ENCODE data around the gene PLXDC1.

PLXDC1 gene

GRCh38 chr17:39174920-39175694 lies 23.7 kb upstream of the PLXDC1 start:
- H3K4me3 ChIP-seq (replicated peaks; ENCODE audit: insufficient read depth, low read length): peak overlapping the region; percentile 40
- peak; percentile 88 for TF ChIP-seq CTCF (IDR thresholded peaks at IDR 0.05; ENCODE audit: insufficient read depth, low read length)
- TF ChIP-seq POLR2AphosphoS5 (IDR thresholded peaks at IDR 0.05; ENCODE audit: low read depth): no peak
- no peak for TF ChIP-seq SPI1 (IDR thresholded peaks at IDR 0.05; ENCODE audit: borderline replicate concordance, low read depth)
- TF ChIP-seq GABPA (IDR thresholded peaks at IDR 0.05; ENCODE audit: low read depth): no peak
- TF ChIP-seq REST (IDR thresholded peaks at IDR 0.05; ENCODE audit: insufficient replicate concordance, low read depth): no peak
- peak overlapping the region; percentile 37 for H3K27ac ChIP-seq (replicated peaks)
- DNase-seq (ENCODE audit: low read depth in 1 of 2, low spot score in 1 of 2): peak; percentile 69 to 78
- H3K27me3 ChIP-seq (ENCODE audit: insufficient read depth, poor library complexity, severe bottlenecking): no peaks in the 10 kb centered on the region

- TF ChIP-seq GABPA (IDR thresholded peaks at IDR 0.05; ENCODE audit: low read depth): no peak
- no peak for TF ChIP-seq POLR2AphosphoS5 (IDR thresholded peaks at IDR 0.05; ENCODE audit: low read depth)
- no peak for TF ChIP-seq CTCF (IDR thresholded peaks at IDR 0.05; ENCODE audit: insufficient read depth, low read length)
- no peak for TF ChIP-seq REST (IDR thresholded peaks at IDR 0.05; ENCODE audit: insufficient replicate concordance, low read depth)
- no peak for TF ChIP-seq SPI1 (IDR thresholded peaks at IDR 0.05; ENCODE audit: borderline replicate concordance, low read depth)
- no peak overlapping the region for H3K27ac ChIP-seq (replicated peaks)
- H3K27me3 ChIP-seq (ENCODE audit: insufficient read depth, poor library complexity, severe bottlenecking): no peaks in the 10 kb centered on the region
- no peak for DNase-seq (ENCODE audit: low read depth in 1 of 2, low spot score in 1 of 2)
- no peak overlapping the region for H3K4me3 ChIP-seq (replicated peaks; ENCODE audit: insufficient read depth, low read length)
Observed at GRCh38 chr17:39173526-39174274, 22.3 kb upstream of the PLXDC1 start.

- no peak overlapping the region for H3K4me3 ChIP-seq (replicated peaks; ENCODE audit: insufficient read depth, low read length)
- DNase-seq (ENCODE audit: low read depth in 1 of 2, low spot score in 1 of 2): no peak
- TF ChIP-seq SPI1 (IDR thresholded peaks at IDR 0.05; ENCODE audit: borderline replicate concordance, low read depth) (no peak), REST (IDR thresholded peaks at IDR 0.05; ENCODE audit: insufficient replicate concordance, low read depth) (no peak), POLR2AphosphoS5 (IDR thresholded peaks at IDR 0.05; ENCODE audit: low read depth) (no peak), GABPA (IDR thresholded peaks at IDR 0.05; ENCODE audit: low read depth) (no peak)
- no peaks in the 10 kb centered on the region for H3K27me3 ChIP-seq (ENCODE audit: insufficient read depth, poor library complexity, severe bottlenecking)
- no peak overlapping the region for H3K27ac ChIP-seq (replicated peaks)
Observed at GRCh38 chr17:39173080-39173479, 21.6 kb upstream of the PLXDC1 start.
